A549 treated with Hydrocortisone at 1 μM for 4 hours (cell line): Measurements from ENCODE around the gene ST7. TPM values are rescaled to one million over a fixed set of nuclear protein-coding genes. Genes with fewer than 3 reads are reported as not detected.

Source experiments
- total RNA-seq: library from RNA; stranded (reverse); fragments of 200-300 nt; extraction: Qiagen RNA extraction; gene quantifications from 5 replicates; pipeline ENCODE4 v1.2.3, GENCODE V29; 2022

Gene ST7
- total RNA-seq = 22.4 to 25.1 TPM (median 22.9 TPM) in 5 replicates

DNA sequence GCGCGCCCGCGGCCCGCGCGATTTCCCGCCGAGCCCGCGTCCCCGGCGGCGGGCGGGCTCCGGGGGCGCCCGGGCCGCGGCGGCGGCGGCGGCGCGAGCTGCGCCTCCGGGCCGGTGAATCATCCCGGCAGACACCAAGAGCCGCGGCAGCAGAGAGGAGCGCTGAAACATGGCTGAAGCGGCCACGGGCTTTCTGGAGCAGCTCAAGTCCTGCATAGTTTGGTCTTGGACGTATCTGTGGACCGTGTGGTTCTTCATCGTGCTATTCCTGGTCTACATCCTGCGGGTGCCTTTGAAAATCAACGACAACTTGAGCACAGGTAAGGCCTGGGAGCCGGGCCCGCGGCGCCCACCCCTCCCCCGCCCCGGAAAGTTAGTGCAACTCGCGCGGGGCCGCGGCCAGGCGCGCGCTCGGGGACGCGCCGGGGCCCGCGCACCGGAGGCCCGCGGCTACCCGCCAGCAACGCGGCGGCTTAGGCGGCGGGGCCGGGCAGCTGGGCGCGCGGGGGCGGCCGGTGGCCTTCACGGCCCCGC is at the start of gene ST7:
Gene ST7 (plus strand): TSS at position 130 of the 534 bp plus-strand sequence. CDS start 40 bp downstream, at position 170.

Other genes with a start within 250 kb of the ST7 start
- 111 to 181 TPM (median 123 TPM) in 5 replicates for gene CAPZA2, start 90.9 kb upstream of the ST7 start, total RNA-seq